ENCODE results near the gene PSEN1. TPM values are rescaled to one million over a fixed set of nuclear protein-coding genes. Genes with fewer than 3 reads are reported as not detected.

The PSEN1 gene
- total and polyA plus RNA-seq, 12 donors = 13.2 to 33.7 (median 24.1) TPM

DNA sequence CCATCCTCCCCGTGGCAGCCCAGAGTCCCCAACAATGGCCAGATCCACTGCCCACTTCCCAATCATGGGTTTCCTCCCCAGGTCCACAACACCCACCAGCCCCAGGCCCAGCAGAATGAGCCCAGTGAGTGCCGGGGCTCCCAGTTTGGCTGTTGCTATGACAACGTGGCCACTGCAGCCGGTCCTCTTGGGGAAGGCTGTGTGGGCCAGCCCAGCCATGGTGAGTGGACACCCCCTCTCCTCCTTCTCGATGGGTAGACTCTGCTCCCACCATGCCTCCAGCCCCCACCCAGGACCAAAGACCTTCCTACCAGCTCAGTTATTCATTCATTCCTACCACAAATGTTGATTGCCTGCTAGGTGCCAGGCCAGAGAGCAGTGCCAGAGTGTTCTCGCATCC, 124.8 kb downstream of the PSEN1 start:
- intact Hi-C loops (cut with DNase I) = no loop called here
- Histone ChIP-seq H3K9me3 (no peaks in the 10 kb centered on the region), H3K27me3 (peaks cover 0 to 3% (median 0%) of the 10 kb centered on the region in 7 donors), H3K4me3 (no peak overlapping the region), H3K27ac (no peak overlapping the region), H3K4me1 (no peaks in the 10 kb centered on the region), H3K36me3 (no peaks in the 10 kb centered on the region)
- no peak for ATAC-seq
- DNase-seq = no peak
- WGBS, 2 donors = 63 to 67% methylated on average over 6 of the region's 6 CpGs
- TF ChIP-seq, protein P1, sequence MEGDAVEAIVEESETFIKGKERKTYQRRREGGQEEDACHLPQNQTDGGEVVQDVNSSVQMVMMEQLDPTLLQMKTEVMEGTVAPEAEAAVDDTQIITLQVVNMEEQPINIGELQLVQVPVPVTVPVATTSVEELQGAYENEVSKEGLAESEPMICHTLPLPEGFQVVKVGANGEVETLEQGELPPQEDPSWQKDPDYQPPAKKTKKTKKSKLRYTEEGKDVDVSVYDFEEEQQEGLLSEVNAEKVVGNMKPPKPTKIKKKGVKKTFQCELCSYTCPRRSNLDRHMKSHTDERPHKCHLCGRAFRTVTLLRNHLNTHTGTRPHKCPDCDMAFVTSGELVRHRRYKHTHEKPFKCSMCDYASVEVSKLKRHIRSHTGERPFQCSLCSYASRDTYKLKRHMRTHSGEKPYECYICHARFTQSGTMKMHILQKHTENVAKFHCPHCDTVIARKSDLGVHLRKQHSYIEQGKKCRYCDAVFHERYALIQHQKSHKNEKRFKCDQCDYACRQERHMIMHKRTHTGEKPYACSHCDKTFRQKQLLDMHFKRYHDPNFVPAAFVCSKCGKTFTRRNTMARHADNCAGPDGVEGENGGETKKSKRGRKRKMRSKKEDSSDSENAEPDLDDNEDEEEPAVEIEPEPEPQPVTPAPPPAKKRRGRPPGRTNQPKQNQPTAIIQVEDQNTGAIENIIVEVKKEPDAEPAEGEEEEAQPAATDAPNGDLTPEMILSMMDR (IDR thresholded peaks at IDR 0.05) = no peak

DNA sequence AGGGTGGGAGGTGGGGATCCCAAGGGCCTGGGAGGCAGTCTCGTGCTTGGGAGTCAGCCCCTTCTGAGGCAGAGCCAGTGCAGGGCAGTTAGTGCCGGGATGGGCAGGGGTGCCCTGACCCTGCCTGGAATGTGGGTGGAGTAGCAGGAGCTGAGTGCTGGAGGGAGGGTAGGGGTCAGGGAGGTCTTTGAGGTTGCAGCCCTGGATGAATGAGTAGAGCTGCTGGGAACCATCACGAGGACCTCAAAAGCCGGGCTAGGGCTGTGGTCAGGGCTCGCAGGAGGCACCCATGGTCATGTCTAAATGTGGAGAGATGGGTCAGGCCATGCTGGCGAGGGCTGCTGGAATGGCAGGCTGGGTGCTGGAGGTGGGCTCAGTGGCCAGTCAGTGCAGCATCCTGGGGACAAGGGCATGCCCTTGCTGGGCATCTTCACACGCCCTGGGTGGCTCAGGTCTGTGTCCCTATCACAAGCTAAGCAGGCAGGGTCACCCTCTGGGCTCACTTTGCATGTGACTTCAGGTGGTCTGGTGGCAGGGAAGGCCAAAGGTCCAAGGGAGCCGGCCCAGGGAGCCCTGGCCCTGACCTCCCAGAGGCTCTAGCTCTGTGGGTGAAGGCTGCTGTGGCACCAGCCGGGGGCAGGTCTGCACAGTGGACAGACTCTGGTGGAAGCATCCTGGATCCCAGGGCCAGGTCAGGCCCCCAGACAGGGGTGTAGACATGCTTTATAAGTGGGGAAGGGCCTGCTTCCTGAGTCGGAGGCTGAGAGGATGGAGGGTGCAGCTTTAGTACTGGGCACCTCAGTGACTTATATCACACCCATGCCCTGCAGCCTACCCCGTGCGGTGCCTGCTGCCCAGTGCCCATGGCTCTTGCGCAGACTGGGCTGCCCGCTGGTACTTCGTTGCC, 125.5 kb downstream of the PSEN1 start:
- Histone ChIP-seq H3K4me3 (no peak overlapping the region), H3K27ac (no peak overlapping the region), H3K27me3 (peaks cover 0 to 3% (median 0%) of the 10 kb centered on the region in 7 donors), H3K36me3 (no peaks in the 10 kb centered on the region), H3K9me3 (no peaks in the 10 kb centered on the region), H3K4me1 (no peaks in the 10 kb centered on the region)
- 92 to 93% methylated on average over 15 of the region's 15 CpGs for WGBS, 2 donors
- ATAC-seq (no peak), DNase-seq (no peak)
- TF ChIP-seq, protein P1 (IDR thresholded peaks at IDR 0.05) = no peak
- intact Hi-C loops (cut with DNase I) = no loop called here

DNA sequence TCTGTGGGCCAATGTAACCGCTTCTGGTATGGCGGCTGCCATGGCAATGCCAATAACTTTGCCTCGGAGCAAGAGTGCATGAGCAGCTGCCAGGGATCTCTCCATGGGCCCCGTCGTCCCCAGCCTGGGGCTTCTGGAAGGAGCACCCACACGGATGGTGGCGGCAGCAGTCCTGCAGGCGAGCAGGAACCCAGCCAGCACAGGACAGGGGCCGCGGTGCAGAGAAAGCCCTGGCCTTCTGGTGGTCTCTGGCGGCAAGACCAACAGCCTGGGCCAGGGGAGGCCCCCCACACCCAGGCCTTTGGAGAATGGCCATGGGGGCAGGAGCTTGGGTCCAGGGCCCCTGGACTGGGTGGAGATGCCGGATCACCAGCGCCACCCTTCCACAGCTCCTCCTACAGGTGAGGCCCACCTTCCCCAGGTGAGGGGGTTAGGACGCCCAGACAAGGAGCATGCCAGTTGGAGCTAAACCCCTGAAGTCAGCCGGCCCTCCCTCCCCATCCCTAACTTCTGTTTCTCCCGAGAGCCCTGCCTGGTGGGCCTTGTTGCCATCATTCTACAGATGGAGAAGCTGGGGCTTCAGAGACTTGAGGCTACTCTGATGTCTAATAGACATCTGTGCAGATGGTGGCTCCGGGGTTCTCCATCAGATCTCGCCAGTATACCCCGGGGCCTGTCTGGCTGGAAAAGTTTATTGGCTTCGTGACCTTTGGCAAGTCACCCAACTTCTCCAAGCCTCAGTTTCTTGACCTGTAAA, 126.3 kb downstream of the PSEN1 start:
- Histone ChIP-seq H3K4me3 (no peak overlapping the region), H3K27me3 (peaks cover 0 to 3% (median 0%) of the 10 kb centered on the region in 7 donors), H3K9me3 (no peaks in the 10 kb centered on the region), H3K27ac (no peak overlapping the region), H3K4me1 (no peaks in the 10 kb centered on the region), H3K36me3 (no peaks in the 10 kb centered on the region)
- ATAC-seq = no peak
- intact Hi-C loops (cut with DNase I) = no loop called here
- DNase-seq = no peak
- WGBS, 2 donors = 93 to 94% methylated on average over 20 of the region's 20 CpGs
- TF ChIP-seq, protein P1 (IDR thresholded peaks at IDR 0.05) = no peak

DNA sequence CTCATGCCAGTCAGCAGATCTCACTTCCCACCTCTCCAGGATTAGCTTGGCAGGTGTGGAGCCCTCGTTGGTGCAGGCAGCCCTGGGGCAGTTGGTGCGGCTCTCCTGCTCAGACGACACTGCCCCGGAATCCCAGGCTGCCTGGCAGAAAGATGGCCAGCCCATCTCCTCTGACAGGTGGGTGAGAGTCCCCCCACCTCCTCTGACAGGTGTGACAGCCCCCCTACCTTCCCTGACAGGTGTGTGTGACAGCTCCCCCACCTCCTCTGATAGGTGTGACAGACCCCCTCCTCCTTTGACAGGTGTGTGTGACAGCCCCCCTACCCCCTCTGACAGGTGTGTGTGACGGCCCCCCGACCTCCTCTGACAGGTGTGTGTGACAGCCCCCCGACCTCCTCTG, 127.3 kb downstream of the PSEN1 start:
- Histone ChIP-seq H3K9me3 (no peaks in the 10 kb centered on the region), H3K36me3 (no peaks in the 10 kb centered on the region), H3K27ac (no peak overlapping the region), H3K27me3 (peaks cover 0 to 3% (median 0%) of the 10 kb centered on the region in 7 donors), H3K4me1 (no peaks in the 10 kb centered on the region), H3K4me3 (no peak overlapping the region)
- ATAC-seq (no peak), DNase-seq (no peak)
- TF ChIP-seq, protein P1 (IDR thresholded peaks at IDR 0.05) = no peak
- intact Hi-C loops (cut with DNase I) = no loop called here
- WGBS, 2 donors = 84 to 88% methylated on average over 7 of the region's 7 CpGs
